ENCODE measurements around the gene RSRC1.

GRCh38 chr3:158313338-158313927 is 203.5 kb downstream of the RSRC1 start:
- peak; percentile 74 for TF ChIP-seq CTCF (IDR thresholded peaks at IDR 0.05)
- no peak for TF ChIP-seq EZH2 (IDR thresholded peaks at IDR 0.05)
- TF ChIP-seq EZH2phosphoT487 (IDR thresholded peaks at IDR 0.05) = no peak

Measured in neural progenitor cell (in vitro differentiated cells).